Naive B cell (primary cell): ENCODE measurements around the gene PPP1R13B. TPM values are rescaled to one million over a fixed set of nuclear protein-coding genes. Genes with fewer than 3 reads are reported as not detected.
A peak's percentile ranks its signal among the peaks of the same experiment; 100 is the strongest.

ENCODE experiments used
- ATAC-seq, 2 donors: fragments of 150-1000 bp; cut with Tn5 transposase; 2 replicates each; pipeline ENCODE4 v1.10.0; 2021; ENCODE audit warnings: low read depth in 2 of 2, mild to moderate bottlenecking in 2 of 2, moderate library complexity in 2 of 2
- DNase-seq: peaks from one replicate; pipeline ENCODE4 v3.0.0; 2022
- H3K27ac Mint-ChIP-seq, 6 donors: one replicate each; pipeline ENCODE4 v1.8.0; 2020 to 2022; ENCODE audit warnings: mild to moderate bottlenecking in 6 of 6, mixed read lengths in 6 of 6, moderate library complexity in 5 of 6, inconsistent platforms in 2 of 6
- H3K27me3 Mint-ChIP-seq, 3 donors: one replicate each; pipeline ENCODE4 v1.8.0; 2021 to 2022; ENCODE audit warnings: mixed read lengths in 3 of 3, mild to moderate bottlenecking in 1 of 3
- H3K36me3 Mint-ChIP-seq, 2 donors: one replicate each; pipeline ENCODE4 v1.8.0; 2020 to 2022; ENCODE audit warnings: mixed read lengths in 2 of 2, inconsistent platforms in 1 of 2, mild to moderate bottlenecking in 1 of 2
- H3K4me1 Mint-ChIP-seq, 3 donors: one replicate each; pipeline ENCODE4 v1.8.0; 2020 to 2022; ENCODE audit warnings: mixed read lengths in 3 of 3, inconsistent platforms in 1 of 3, mild to moderate bottlenecking in 1 of 3, moderate library complexity in 1 of 3
- H3K4me3 Mint-ChIP-seq, 8 donors: one replicate each; pipeline ENCODE4 v1.8.0; 2020 to 2022; ENCODE audit warnings: mild to moderate bottlenecking in 8 of 8, mixed read lengths in 8 of 8, moderate library complexity in 8 of 8, inconsistent platforms in 2 of 8
- H3K9me3 Mint-ChIP-seq, 7 donors: one replicate each; pipeline ENCODE4 v1.8.0; 2020 to 2022; ENCODE audit warnings: mixed read lengths in 7 of 7, mild to moderate bottlenecking in 5 of 7, inconsistent platforms in 2 of 7, moderate library complexity in 1 of 7
- polyA plus RNA-seq, 6 donors: library from polyadenylated mRNA; unstranded; fragments of 300-500 nt; fragmentation: Illumina TruSeq; gene quantifications; one replicate each; pipeline ENCODE4 v1.2.3, GENCODE V29; 2021; ENCODE audit warnings: low read depth in 6 of 6

Gene PPP1R13B
- polyA plus RNA-seq, 6 donors from 2014 or later = 0.65 to 4.6 (median 1.8) TPM; not detected in 1

- DNase-seq (no peak), ATAC-seq (no peak)
- H3K36me3 Mint-ChIP-seq = peaks cover 0 to 7% of the 10 kb centered on the region in 2 donors
- H3K27me3 Mint-ChIP-seq = no peaks in the 10 kb centered on the region
- no peak overlapping the region for H3K4me3 Mint-ChIP-seq
- H3K9me3 Mint-ChIP-seq = no peaks in the 10 kb centered on the region
- no peaks in the 10 kb centered on the region for H3K4me1 Mint-ChIP-seq
- no peak overlapping the region for H3K27ac Mint-ChIP-seq
These were observed 102.6 kb downstream of the PPP1R13B start for GRCh38 chr14:103744621-103745395.

GRCh38 chr14:103743691-103744090 is 103.7 kb downstream of the PPP1R13B start:
- no peaks in the 10 kb centered on the region for H3K36me3 Mint-ChIP-seq
- H3K9me3 Mint-ChIP-seq = no peaks in the 10 kb centered on the region
- H3K27ac Mint-ChIP-seq = no peak overlapping the region
- no peak for ATAC-seq
- H3K4me1 Mint-ChIP-seq = no peaks in the 10 kb centered on the region
- DNase-seq = no peak
- no peaks in the 10 kb centered on the region for H3K27me3 Mint-ChIP-seq
- no peak overlapping the region for H3K4me3 Mint-ChIP-seq

- Mint-ChIP-seq H3K36me3 (no peaks in the 10 kb centered on the region), H3K9me3 (no peaks in the 10 kb centered on the region), H3K27ac (no peak overlapping the region), H3K27me3 (no peaks in the 10 kb centered on the region), H3K4me3 (peak overlapping the region in 1 of 8 donors; percentile 15), H3K4me1 (no peaks in the 10 kb centered on the region)
- ATAC-seq (no peak), DNase-seq (no peak)
These were observed 104.7 kb downstream of the PPP1R13B start for GRCh38 chr14:103742499-103743255.

- Mint-ChIP-seq H3K36me3 (no peaks in the 10 kb centered on the region), H3K4me3 (no peak overlapping the region), H3K27me3 (no peaks in the 10 kb centered on the region), H3K9me3 (no peaks in the 10 kb centered on the region), H3K4me1 (no peaks in the 10 kb centered on the region), H3K27ac (peak overlapping the region in 1 of 6 donors; percentile 10)
- ATAC-seq = no peak
- DNase-seq = no peak
These were observed 105.5 kb downstream of the PPP1R13B start for GRCh38 chr14:103741876-103742275.

GRCh38 chr14:103740991-103741689 is 106.2 kb downstream of the PPP1R13B start:
- H3K9me3 Mint-ChIP-seq = no peaks in the 10 kb centered on the region
- no peaks in the 10 kb centered on the region for H3K36me3 Mint-ChIP-seq
- no peaks in the 10 kb centered on the region for H3K27me3 Mint-ChIP-seq
- DNase-seq (no peak), ATAC-seq (no peak)
- H3K4me1 Mint-ChIP-seq = no peaks in the 10 kb centered on the region
- no peak overlapping the region for H3K4me3 Mint-ChIP-seq
- no peak overlapping the region for H3K27ac Mint-ChIP-seq

GRCh38 chr14:103739793-103740501 is 107.4 kb downstream of the PPP1R13B start:
- no peak for DNase-seq
- peak overlapping the region in 2 of 6 donors; percentile 49 to 57 for H3K27ac Mint-ChIP-seq
- H3K4me1 Mint-ChIP-seq = no peaks in the 10 kb centered on the region
- no peak for ATAC-seq
- no peaks in the 10 kb centered on the region for H3K36me3 Mint-ChIP-seq
- peak overlapping the region in 1 of 8 donors; percentile 66 for H3K4me3 Mint-ChIP-seq
- no peaks in the 10 kb centered on the region for H3K27me3 Mint-ChIP-seq
- H3K9me3 Mint-ChIP-seq = no peaks in the 10 kb centered on the region

- ATAC-seq (no peak), DNase-seq (no peak)
- Mint-ChIP-seq H3K4me3 (no peak overlapping the region), H3K9me3 (no peaks in the 10 kb centered on the region), H3K27me3 (no peaks in the 10 kb centered on the region), H3K36me3 (no peaks in the 10 kb centered on the region), H3K4me1 (no peaks in the 10 kb centered on the region), H3K27ac (peak overlapping the region in 1 of 6 donors; percentile 49)
These were observed 107.9 kb downstream of the PPP1R13B start for GRCh38 chr14:103739466-103739792.

GRCh38 chr14:103738701-103739451 is 108.5 kb downstream of the PPP1R13B start:
- DNase-seq (no peak), ATAC-seq (no peak)
- H3K9me3 Mint-ChIP-seq = no peaks in the 10 kb centered on the region
- no peaks in the 10 kb centered on the region for H3K36me3 Mint-ChIP-seq
- no peak overlapping the region for H3K4me3 Mint-ChIP-seq
- H3K27ac Mint-ChIP-seq = peak overlapping the region in 3 of 6 donors; percentile 41 to 76 (median 49)
- H3K4me1 Mint-ChIP-seq = no peaks in the 10 kb centered on the region
- H3K27me3 Mint-ChIP-seq = no peaks in the 10 kb centered on the region

GRCh38 chr14:103738166-103738565 is 109.2 kb downstream of the PPP1R13B start:
- H3K36me3 Mint-ChIP-seq = no peaks in the 10 kb centered on the region
- no peak for DNase-seq

GRCh38 chr14:103737432-103738045 is 109.8 kb downstream of the PPP1R13B start:
- Mint-ChIP-seq H3K4me1 (peaks cover 0 to 4% (median 0%) of the 10 kb centered on the region in 3 donors), H3K4me3 (no peak overlapping the region), H3K36me3 (no peaks in the 10 kb centered on the region), H3K27me3 (no peaks in the 10 kb centered on the region), H3K27ac (peak overlapping the region in 1 of 6 donors; percentile 65), H3K9me3 (no peaks in the 10 kb centered on the region)
- DNase-seq = no peak
- no peak for ATAC-seq

More at GRCh38 chr14:103738166-103738565, 109.2 kb downstream of the PPP1R13B start:
- H3K27me3 Mint-ChIP-seq = no peaks in the 10 kb centered on the region
- H3K4me3 Mint-ChIP-seq = no peak overlapping the region
- no peaks in the 10 kb centered on the region for H3K4me1 Mint-ChIP-seq
- no peaks in the 10 kb centered on the region for H3K9me3 Mint-ChIP-seq
- no peak for ATAC-seq
- peak overlapping the region in 1 of 6 donors; percentile 76 for H3K27ac Mint-ChIP-seq

GRCh38 chr14:103736546-103737431 is 110.6 kb downstream of the PPP1R13B start:
- ATAC-seq = no peak
- no peaks in the 10 kb centered on the region for H3K36me3 Mint-ChIP-seq
- H3K9me3 Mint-ChIP-seq = no peaks in the 10 kb centered on the region
- H3K4me1 Mint-ChIP-seq = peaks cover 0 to 4% (median 0%) of the 10 kb centered on the region in 3 donors
- H3K27ac Mint-ChIP-seq = peak overlapping the region in 1 of 6 donors; percentile 24
- H3K27me3 Mint-ChIP-seq = no peaks in the 10 kb centered on the region
- H3K4me3 Mint-ChIP-seq = no peak overlapping the region
- DNase-seq = no peak
